Epithelial cell of prostate (primary cell): ENCODE data around the gene RAB21.

ENCODE experiments used
- DNase-seq: peaks from one replicate; pipeline ENCODE4 v3.0.0-alpha.2; 2011; ENCODE audit warnings: low read depth, low spot score
- H3K27ac ChIP-seq: fragments of 450-650 bp; 2 replicates; pipeline ENCODE4 v1.5.1; 2017; ENCODE audit warnings: mild to moderate bottlenecking

Gene RAB21, protein sequence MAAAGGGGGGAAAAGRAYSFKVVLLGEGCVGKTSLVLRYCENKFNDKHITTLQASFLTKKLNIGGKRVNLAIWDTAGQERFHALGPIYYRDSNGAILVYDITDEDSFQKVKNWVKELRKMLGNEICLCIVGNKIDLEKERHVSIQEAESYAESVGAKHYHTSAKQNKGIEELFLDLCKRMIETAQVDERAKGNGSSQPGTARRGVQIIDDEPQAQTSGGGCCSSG

DNA sequence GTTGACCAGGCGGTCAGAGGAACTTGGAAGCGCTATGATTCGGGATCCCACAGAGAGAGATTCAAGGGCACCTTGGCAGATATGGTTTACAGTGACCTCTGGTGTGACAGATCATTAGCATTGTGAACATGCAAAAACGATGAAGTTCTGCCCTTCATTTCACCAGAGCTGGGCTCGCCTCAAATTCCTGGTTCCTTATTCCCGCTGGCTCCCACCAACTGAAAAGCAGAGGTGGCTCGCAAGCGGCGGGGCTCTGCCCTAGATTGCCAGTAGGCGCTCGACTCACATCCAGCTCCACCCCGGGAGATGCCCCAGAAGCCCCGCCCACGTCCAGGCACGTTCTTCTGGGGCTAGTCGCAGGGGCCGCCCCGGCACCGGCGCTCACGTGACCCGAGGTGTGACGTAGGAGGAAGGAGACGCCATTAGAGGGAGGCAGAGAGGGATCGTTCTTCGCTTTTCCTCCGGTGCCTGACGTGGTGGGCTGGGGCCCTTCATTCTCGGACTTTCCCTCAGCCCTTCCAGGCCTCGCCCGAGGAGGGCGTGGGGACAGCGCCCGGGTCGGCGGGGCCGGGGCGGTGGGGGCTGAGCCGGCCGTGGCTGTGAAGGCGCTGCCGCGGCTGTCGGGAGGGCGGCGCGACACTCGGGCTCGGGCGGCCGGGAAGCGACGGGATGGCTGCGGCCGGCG lies at the start of gene RAB21:
TSS of gene RAB21 (plus strand) at position 403 of the 685 bp plus-strand sequence. CDS start at position 670, 267 bp downstream.
- peak within 1 kb of the TSS; percentile 91 for H3K27ac ChIP-seq
- peak; percentile 79 for DNase-seq

DNA sequence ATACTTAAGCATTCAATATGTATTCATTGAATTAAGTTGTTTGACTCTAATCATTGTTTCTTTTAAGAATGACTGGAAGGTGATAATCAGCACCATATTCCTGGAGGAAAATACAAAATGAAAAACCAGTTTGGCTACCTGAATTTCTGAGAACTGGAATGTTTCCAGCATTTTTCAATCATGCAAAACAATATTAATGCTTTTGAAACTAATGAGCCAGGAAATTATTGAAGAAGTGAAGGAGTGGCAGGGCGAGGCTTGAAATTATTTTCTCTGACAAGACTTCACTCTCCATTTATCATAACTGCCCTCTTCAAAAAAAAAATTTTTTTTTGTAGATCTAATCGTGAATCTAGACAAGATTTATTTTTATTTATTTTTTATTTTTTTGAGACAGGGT lies 49.7 kb upstream of the RAB21 start:
- no peak overlapping the region for H3K27ac ChIP-seq
- DNase-seq = no peak

DNA sequence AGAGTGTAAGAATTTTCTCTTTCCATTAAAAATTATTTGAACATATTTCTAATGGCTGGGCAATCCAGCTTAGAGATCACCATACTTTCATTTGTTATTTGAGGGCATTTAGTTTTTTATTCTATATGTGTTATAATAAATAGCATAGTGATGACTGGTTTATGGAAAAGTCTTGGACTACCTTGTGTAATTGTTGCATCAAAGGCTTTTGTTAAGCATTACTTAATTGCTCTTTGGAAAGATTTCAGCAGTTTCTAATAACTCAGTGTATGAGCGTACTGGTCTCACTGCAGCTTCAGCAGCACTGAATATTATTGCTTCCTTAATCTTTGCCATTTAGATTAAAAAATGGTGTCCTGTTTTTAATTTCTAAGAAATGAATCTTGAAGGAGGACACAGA lies 46.0 kb upstream of the RAB21 start:
- DNase-seq = no peak
- peak overlapping the region; percentile 22 for H3K27ac ChIP-seq

DNA sequence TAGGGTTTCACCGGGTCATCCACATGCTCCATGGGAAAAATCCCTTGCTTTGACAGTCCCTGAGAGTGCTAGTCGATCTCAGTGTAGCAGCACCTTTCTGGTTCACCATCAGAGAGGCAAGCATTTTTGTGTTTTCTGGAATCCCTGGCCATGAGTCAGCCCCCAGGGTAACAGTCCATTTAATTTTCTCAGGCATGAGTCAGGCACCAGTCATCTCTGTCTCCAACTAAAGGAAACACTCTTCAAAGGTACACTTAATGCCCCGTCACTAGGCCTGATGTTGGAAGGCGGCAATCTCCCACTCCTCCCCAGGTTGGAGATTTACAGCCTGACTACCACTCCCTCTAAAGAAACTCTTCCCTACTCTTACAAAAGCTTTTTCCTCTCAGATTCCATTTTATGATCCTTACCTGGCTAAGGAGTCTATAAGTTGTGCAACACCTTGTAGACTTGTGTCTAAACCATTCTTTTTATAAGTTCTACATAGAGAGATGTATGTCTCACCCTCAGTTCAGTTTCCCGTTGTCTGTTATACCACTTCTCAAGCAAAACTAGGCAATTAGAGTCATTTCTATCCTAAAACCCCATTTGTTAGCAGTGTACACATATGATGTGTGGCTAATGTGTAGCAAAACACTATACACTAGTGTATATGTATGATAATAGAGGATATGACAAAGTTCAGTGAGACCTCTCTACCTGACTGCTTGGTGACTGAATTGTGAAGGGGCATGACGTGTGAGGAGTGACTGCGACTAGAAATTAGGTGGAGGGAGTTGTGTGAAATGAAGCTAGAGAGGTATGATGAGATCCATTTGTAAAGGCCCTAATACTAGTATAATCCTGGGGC lies 44.2 kb upstream of the RAB21 start:
- DNase-seq = peak; percentile 86
- peak overlapping the region; percentile 86 for H3K27ac ChIP-seq

DNA sequence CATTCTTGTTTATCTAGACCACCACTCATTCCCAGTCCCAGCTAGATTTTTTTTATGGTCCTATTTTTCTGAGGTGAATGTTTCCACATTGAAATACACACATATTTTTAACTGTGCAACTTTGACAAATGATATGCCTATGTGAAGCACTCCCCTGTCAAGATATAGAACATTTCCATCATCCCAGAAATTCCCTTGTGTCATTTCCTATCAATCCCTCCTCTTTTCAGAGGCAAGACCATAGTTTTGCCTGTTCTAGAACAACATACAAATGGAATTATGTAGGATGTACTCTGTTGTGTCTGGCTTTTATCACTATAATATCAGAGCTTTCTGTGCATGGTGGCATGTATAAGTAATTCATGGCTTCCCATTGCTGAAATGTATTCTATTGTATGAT lies 36.1 kb upstream of the RAB21 start:
- no peak for DNase-seq
- H3K27ac ChIP-seq = no peak overlapping the region

DNA sequence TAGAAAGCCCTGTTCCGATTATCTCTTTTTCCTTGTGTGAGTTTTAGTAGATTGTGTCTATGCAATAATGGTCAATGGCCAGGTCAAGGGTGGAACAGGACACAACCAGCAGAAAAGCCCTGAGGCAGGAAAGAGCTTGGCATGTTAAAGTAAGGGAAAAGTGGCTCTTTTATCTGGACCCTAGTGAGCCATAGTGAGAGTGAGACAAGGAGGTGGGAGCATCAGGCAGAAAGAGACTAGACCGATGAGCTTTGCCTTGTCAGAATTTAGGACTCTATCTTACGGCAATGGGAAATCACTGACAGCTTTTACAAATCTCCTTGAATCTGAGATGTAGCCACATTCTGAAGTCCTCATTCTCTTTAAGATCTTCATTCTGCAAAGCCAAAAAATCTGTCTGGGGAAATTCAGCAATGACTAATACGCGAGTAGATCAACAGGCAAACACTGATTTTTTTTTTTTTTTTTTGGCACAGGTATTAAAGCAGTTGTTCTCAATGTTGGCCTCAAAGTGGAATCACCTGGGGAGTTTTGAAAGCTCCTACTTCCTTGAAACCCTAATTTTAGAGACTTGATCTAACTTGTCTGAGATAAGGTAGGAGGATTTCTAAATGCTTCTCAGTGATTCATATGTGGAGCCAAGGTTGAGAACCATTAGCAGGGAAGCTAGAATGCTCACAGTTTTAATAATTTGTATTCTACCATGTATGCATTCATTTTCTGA lies 34.9 kb upstream of the RAB21 start:
- peak overlapping the region; percentile 50 for H3K27ac ChIP-seq
- peak; percentile 87 for DNase-seq

DNA sequence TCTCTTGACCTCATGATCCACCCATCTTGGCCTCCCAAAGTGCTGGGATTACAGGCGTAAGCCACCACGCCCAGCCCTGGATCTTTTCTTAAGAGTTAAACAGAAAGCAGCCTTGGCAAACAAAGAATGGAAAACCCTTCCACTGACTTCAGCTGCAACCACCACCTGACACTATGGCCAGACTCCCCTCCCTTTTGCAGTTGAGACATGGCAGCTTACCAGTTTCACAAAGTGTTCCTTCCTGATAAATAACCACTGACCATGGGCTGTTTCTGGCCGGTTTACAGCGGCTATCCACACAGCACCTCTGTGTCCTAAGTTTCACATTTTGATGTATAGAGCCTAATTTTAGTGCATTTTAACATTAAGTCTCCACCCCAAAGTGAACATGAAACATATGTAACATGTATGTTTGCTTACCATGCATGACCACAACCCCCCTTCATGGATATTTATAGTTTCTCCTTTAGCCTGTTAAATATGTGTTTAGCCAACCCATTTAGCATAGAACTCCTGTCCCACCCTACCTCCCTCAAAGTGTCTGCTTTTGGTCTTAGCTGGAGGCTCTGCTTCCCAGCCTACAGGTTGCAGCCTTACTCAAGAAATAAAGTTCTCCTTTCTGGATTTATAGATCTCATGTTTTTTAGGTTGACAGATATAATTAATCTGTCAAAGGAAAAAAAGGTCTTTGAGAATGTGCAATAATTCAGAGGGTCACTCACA lies 32.7 kb upstream of the RAB21 start:
- no peak for DNase-seq

DNA sequence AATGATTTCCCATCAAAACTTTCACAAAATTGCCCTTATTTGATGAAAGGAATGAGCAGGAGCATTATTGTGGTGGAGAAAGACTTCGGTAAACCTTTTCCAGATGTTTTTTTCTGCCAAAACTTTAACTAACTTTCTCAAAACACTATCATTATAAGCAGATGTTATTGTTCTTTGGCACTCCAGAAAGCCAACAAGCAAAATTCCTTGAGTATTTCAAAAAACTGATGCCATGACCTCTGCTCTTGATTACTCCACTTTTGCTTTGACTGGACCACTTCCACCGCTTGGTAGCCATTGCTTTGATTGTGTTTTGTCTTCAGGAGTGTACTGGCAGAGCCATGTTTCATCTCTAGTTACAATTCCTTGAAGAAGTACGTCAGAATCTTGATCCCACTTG lies 29.7 kb upstream of the RAB21 start:
- DNase-seq = no peak
- no peak overlapping the region for H3K27ac ChIP-seq

More for the DNA sequence above, 32.7 kb upstream of the RAB21 start:
- H3K27ac ChIP-seq = no peak overlapping the region

DNA sequence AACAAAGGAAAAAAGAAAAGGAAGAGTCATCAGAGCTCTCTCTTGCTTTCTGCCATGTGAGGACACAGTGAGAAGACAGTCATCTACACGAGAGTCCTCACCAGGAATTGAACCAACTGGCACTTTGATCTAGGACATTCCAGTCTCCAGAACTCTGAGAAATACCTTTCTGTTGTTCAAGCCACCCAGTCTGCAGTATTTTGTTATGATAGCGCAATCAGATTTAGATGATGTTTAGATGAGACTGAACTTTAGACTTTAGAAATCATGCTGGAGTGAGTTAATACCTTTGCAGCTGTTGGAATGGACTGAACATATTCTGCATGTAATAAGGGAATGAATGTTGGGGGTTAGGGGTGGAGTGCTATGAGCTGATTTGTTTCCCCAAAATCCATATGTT lies 28.1 kb upstream of the RAB21 start:
- no peak for DNase-seq
- no peak overlapping the region for H3K27ac ChIP-seq

DNA sequence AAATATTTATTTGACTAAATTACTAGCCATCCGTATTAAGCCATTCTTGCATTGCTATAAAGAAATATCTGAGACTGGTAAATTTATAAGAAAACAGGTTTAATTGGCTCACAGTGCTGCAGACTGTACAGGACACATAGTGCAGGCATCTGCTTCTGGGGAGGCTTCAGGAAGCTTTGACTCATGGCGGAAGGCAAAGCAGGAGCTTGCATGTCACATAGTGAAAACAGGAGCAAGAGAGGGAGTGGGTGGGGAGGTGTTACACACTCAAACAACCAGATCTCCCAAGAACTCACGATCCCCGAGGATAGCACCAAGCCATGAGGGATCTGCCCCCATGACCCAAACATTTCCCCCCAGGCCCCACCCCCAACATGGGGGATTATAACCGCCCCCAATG lies 26.7 kb upstream of the RAB21 start:
- no peak for DNase-seq
- H3K27ac ChIP-seq = no peak overlapping the region

DNA sequence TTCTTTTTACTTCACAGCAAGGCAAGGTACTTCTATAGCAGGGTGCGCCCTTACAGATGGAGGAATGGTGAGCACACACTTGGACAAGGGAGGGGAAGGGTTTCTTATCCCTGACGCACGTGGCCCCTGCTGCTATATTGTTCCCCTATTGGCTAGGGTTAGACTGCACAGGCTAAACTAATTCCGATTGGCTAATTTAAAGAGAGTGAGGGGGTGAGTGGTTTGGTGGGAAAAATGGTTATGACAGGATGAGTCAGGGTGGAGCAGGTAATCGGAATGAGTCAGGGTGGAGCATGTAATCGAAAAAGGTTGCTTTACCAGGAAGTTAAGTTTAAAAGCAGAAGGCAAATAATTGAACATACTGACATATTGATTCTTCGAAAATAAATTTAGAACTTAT lies 23.7 kb upstream of the RAB21 start:
- no peak for DNase-seq
- H3K27ac ChIP-seq = no peak overlapping the region

DNA sequence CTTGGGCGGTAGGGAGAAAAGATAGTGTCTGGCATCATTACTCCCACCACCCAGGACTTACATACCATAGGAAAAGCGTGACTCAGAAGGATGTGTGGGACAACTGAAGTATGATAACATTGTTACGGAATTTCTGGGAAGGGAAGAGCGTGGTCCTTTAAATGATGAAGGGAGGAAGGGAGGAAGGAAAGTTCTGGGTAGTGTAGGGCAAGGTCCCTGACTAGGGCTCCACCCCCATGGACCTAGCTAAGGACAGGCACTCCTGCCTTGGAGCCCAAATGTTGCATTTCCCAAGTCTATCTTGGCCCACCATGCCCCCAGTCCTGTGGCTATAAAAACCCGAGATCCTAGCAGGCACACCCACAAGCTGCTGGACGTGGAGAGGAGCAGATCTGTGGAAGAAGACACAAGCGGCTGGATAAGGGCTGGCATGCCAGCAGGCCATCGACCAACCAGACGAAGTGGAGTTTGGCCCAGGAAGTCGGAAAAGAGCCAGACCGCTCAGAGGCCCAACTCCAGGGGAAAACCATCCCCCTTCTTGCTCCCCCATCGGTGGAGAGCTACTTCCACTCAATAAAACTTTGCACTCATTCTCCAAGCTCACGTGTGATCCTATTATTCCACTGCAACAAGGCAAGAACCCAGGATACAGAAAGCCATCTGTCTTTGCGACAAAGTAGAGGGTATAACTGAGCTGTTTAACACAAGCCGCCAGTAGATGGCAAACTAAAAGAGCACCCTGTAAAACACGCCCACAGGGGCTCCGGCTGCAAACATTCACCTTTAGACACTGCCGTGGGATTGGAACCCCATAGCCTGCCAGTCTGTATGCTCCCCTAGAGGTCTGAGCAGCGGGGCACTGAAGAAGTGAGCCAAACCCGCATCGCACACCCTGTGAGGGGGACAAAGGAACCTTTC lies 23.0 kb upstream of the RAB21 start:
- no peak for DNase-seq
- no peak overlapping the region for H3K27ac ChIP-seq

DNA sequence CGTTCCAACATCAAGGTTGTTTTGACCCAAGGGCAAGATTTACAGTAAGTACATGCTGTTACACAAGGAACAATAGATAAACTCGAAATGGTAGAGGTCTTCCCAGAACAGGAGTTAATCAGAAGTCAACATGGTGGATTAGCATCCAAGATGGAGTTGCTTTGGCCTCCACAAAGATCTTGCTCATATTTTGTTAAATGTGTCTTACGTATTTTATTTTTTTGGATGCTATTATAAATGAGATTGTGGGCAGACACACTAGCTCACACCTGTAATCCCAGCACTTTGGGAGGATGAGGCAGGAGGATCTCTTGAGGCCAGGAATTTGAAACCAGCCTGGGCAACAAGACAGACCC lies 22.3 kb upstream of the RAB21 start:
- H3K27ac ChIP-seq = no peak overlapping the region

DNA sequence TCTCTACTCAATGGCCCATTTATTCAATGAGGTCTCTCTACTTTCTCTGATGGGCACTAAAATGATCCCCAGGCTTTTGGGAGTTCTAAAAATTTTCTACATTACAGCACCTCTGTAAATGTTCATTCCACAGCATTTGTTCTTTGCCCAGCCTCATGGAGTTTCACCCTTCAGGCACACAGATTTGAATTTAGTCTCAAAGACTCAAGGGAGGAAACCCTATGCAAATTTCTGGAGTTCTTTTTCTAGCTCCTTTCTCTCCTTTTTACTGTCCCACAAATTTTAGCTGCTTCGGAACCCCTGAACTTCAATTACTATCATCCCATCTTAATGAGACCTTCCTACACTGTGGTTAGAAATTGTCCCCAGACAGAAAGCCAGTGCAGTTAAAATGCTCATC lies 17.5 kb upstream of the RAB21 start:
- no peak for DNase-seq
- no peak overlapping the region for H3K27ac ChIP-seq

More for the DNA sequence above, 22.3 kb upstream of the RAB21 start:
- no peak for DNase-seq

DNA sequence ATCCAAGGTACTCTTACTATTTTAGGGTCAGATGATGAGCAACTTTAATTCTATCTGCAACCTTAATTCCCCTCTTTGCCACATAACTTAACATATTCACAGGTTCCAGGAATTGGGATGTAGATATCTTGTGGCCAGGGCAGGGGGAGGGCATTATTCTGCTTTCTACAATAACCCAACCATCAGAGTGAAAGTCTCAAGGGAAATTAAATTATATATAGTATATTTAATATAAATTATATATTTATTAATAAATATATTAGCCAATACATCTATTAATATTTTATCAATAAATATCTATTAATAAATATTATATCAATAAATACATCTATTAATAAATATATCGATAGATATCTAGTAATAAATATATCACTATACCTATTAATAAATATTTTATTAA lies 11.7 kb upstream of the RAB21 start:
- no peak overlapping the region for H3K27ac ChIP-seq
- DNase-seq = no peak

DNA sequence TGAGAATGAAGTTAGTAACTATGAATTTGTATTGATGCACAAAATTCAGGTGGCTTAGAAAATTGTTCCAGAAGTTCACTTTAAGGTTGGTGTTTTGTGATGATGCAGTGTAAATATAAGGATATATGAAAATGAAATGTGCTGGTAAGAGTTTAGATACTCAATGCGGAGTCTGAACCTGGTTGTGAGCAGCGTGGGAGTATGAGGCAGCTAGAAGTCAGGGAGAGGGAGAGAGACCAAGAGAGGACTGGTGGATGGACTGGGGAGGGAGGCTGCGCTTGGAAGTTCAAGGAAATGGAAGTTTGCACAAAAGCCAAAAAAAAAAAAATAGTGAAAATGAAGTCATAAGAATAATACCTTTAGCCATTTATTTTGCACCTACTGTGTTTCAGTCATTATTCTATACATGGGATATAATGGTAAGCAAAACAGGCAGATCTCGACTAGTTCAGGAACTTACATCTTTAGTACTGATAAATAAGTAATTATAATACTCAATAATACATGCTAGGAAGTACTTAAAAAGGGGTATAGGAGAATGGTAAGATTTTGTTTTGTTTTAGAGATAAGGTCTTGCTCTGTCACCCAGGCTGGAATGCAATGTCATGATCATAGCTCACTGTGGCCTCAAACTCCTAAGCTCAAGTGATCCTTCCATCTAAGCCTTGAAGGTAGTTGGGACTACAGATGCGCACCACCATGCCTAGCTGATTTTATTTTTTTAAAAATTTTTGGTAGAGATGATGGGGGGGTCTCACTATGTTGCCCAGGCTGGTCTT lies 10.0 kb upstream of the RAB21 start:
- DNase-seq = no peak
- no peak overlapping the region for H3K27ac ChIP-seq

DNA sequence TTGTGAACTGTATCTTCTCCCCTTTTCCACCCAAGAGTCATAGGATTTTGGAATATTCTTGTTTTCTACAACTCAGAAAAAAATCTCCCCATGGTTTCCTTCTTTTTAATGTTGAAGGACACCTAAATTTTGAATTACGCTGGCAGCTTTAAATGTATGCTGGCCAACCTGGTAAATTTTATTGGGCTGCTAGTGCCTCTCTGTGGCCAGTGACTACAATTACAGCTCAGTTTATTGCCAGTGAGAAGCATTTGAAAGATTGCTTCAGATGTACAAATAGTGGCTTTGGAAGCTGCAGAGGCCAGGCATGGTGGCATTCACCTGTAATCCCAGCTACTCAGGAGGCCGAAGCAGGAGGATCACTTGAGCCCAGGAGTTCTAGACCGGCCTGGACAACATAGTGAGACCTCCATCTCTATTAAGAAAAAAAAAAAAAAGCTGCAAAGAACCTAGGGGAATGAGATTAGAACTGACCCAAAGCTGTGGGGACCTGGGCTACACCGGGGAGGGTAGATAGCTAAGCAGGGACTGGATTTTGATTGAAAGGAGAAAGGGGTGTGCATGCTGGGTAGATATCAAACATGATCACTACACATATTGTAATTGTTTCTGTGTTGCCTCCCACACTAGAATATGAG lies 7.6 kb upstream of the RAB21 start:
- H3K27ac ChIP-seq = no peak overlapping the region
- DNase-seq = no peak
